RWPE1 (cell line): Measurements from ENCODE around the gene ASB3.
"Not testable (repeated sequence)": the region's sequence is repeated elsewhere in the genome, so short reads cannot be mapped to it uniquely, and the experiment has no call there.

ENCODE experiments used
- CTCF ChIA-PET: fragments of 350-600 bp; sonication (Branson Sonifier 250); formaldehyde crosslinking; extraction: SDS; loops from one replicate; lab custom pipeline; 2021; lab: Yijun Ruan, JAX
- POLR2A ChIA-PET: fragments of 400-600 bp; formaldehyde crosslinking; extraction: SDS; loops from one replicate; lab custom pipeline; 2020; ENCODE audit warnings: antibody characterized with exemption; ENCODE audit not compliant: low non-redundant PET; lab: Yijun Ruan, JAX
- DNase-seq: peaks from one replicate; pipeline ENCODE4 v3.0.0; 2012; ENCODE audit warnings: low spot score
- H3K27ac ChIP-seq: fragments of 450-650 bp; 2 replicates; pipeline ENCODE4 v1.5.1; 2017
- TF ChIP-seq, protein P1 (sequence below): fragments of 450-650 bp; conservative IDR thresholded peaks from 2 replicates; pipeline ENCODE4 v1.5.1; 2017; ENCODE audit warnings: low read depth, mild to moderate bottlenecking

Gene ASB3

DNA sequence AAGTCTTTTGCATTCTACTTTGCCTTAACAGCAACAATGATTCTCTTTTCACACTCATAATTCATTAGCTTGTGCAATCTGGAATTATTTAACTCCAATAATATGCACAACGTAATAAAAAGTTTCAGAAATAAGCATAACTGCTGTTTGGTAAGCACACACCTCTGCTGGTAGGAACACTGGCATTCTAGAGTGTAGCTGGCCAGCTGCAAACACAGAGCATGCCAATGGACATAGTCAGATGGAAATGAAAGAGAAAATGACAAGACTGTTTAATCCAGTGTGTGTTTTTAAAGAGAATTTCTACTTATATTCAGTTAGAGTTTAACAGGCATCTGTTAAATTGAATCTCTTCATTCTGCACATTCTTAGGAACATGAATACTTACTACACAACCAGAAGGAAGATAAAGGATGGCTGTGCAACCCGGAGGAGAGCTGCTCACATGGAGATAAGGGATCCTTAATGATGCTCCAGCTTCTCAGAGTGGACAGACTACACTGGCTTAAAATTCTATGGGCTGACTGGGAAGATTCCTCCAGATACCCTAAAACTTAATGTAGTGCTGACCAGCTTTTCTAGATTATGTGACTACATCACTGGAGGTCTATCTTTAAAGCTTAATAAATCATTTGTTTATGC, 113.8 kb downstream of the ASB3 start:
- ChIA-PET CTCF (no interaction called here), POLR2A (no interaction called here)
- no peak overlapping the region for H3K27ac ChIP-seq
- TF ChIP-seq, protein P1, sequence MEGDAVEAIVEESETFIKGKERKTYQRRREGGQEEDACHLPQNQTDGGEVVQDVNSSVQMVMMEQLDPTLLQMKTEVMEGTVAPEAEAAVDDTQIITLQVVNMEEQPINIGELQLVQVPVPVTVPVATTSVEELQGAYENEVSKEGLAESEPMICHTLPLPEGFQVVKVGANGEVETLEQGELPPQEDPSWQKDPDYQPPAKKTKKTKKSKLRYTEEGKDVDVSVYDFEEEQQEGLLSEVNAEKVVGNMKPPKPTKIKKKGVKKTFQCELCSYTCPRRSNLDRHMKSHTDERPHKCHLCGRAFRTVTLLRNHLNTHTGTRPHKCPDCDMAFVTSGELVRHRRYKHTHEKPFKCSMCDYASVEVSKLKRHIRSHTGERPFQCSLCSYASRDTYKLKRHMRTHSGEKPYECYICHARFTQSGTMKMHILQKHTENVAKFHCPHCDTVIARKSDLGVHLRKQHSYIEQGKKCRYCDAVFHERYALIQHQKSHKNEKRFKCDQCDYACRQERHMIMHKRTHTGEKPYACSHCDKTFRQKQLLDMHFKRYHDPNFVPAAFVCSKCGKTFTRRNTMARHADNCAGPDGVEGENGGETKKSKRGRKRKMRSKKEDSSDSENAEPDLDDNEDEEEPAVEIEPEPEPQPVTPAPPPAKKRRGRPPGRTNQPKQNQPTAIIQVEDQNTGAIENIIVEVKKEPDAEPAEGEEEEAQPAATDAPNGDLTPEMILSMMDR = no peak
- DNase-seq = no peak

DNA sequence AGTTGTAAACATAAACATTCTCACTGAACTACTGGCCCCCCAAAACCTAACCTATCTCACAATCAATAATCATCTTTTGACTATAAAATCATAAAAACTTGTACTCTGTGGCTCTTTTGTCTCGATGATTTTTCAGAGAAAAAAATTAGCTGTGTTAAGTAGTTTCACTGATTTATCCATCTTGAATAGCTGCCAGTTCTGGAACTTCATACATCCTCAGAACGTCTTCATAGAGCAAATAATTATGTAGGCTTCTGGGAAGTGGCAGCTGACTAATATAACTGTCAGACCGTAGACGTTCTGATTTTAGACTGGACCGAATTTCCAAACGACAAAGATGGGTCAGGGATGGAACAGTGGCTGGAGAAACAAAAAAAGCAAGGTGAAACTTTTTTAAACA, 116.4 kb downstream of the ASB3 start:
- ChIA-PET CTCF (interaction anchor here (0.6 kb wide), 2 partner anchors 62 to 626 kb away, joined by 3 read pairs; no protein-coding TSS in a partner anchor), POLR2A (no interaction called here)
- TF ChIP-seq, protein P1 = no peak
- no peak for DNase-seq
- H3K27ac ChIP-seq = no peak overlapping the region

DNA sequence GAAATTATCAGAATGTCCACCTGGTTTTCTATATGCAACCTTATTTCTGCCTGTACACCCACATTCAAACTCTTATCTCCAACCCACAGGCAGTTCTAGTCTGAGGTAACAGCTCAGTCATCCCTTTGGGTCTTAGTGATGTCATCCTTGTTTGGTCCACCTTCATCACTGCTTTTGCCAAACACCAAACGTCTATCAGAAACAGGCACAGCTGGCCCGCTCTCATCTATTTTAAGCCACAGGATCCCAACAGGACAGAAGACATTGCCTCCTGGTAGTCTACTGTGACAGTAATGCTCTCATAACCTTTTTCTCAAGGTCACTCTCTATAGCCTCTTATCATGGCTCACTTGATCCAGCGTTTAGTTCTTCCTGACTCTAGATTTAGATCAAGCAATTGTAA, 118.1 kb downstream of the ASB3 start:
- no peak for DNase-seq
- H3K27ac ChIP-seq = no peak overlapping the region
- TF ChIP-seq, protein P1 = no peak
- CTCF ChIA-PET = no interaction called here
- POLR2A ChIA-PET = no interaction called here

DNA sequence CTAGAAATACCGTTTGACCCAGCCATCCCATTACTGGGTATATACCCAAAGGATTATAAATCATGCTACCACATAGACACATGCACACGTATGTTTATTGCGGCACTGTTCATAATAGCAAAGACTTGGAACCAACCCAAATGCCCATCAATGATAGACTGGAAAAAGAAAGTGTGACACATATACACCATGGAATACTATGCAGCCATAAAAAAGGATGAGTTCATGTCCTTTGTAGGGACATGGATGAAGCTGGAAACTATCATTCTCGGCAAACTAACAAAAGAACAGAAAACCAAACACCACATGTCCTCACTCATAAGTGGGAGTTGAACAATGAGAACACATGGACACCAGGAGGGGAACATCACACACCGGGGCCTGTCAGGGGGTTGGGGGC, 119.6 kb downstream of the ASB3 start:
- CTCF ChIA-PET, POLR2A ChIA-PET, H3K27ac ChIP-seq, DNase-seq: not testable (repeated sequence)

DNA sequence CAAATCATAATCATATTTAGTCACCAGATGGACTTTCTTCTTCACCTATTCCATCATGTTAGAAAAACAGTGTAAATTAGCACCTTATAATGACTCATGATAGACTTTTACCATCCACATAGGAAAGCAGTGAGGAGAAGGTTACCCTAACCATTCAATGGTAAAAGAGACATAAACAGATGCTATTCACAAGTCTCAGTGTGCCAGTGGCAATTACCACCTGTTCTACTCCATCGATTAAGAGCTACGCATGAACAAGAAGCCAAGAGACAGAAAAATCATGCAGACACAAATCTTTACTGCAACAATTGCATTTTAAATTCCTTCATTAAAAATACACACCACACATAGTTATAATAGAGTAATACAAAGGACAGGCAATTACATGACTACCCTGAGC, 125.9 kb downstream of the ASB3 start:
- CTCF ChIA-PET = no interaction called here
- TF ChIP-seq, protein P1 = no peak
- no peak for DNase-seq
- no peak overlapping the region for H3K27ac ChIP-seq
- POLR2A ChIA-PET = no interaction called here

DNA sequence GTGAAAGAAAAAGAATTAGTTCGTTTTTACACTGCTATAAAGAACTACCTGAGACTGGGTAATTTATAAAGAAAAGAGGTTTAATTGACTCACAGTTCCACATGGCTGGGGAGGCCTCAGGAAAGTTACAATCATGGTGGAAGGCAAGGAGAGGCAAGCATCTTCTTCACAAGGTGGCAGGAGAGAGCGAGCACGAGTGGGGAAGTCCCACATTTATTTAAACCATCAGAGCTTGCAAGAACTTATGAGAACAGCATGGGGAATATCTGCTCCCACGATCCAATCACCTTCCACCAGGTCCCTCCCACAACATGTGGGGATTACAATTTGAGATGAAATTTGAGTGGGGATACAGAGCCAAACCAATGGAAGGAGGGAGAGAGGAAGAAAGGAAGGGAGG, 128.3 kb downstream of the ASB3 start:
- DNase-seq, H3K27ac ChIP-seq, CTCF ChIA-PET, POLR2A ChIA-PET: not testable (repeated sequence)

DNA sequence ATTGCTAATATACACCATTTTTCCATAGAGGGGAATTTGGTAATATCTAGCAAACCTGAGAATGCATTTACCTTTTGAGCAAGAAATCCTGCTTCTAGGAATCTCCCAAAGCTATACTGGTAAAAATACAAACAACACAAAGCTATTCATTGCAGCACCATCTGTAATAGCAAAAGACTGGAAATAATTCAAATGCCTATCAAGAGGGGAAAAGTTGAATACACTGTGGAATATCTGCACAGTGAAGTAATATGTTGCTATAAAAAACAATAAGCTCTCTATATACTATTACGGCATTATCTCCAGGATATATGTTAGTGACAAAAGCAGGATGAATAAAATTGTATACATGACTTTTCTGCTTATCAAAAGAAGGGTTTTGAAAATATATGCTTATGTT, 131.5 kb downstream of the ASB3 start:
- POLR2A ChIA-PET = no interaction called here
- CTCF ChIA-PET = interaction anchor here (0.7 kb wide), 1 partner anchor 195 kb away, joined by 3 read pairs; no protein-coding TSS in a partner anchor

More for the DNA sequence above, 131.5 kb downstream of the ASB3 start:
- no peak overlapping the region for H3K27ac ChIP-seq
- DNase-seq = no peak
- TF ChIP-seq, protein P1 = no peak
